ENCODE data around the gene OR8A1. TPM values are rescaled to one million over a fixed set of nuclear protein-coding genes. Genes with fewer than 3 reads are reported as not detected.

OR8A1 gene
- total RNA-seq (not detected in 2 replicates), polyA plus RNA-seq (not detected in 2 replicates)

- Histone ChIP-seq H3K27me3 (peaks cover 2% of the 10 kb centered on the region), H3K4me3 (no peak within 1 kb of the TSS), H3K36me3 (replicated peaks; ENCODE audit: insufficient read depth, low read depth) (no peaks in the 10 kb centered on the region), H4K20me1 (ENCODE audit: insufficient read depth, poor library complexity, severe bottlenecking) (no peaks in the 10 kb centered on the region), H3K79me2 (no peaks in the 10 kb centered on the region), H3K4me2 (no peak within 1 kb of the TSS), H3K9me3 (ENCODE audit: low read depth) (peaks cover 3% of the 10 kb centered on the region), H3K27ac (no peak within 1 kb of the TSS), H3K9me2 (replicated peaks; ENCODE audit: insufficient read depth) (no peaks in the 10 kb centered on the region), H2AFZ (no peak within 1 kb of the TSS), H3K4me1 (ENCODE audit: insufficient read depth) (no peaks in the 10 kb centered on the region)
- TF ChIP-seq CTCF (IDR thresholded peaks at IDR 0.05; ENCODE audit: poor library complexity) (no peak), EZH2 (IDR thresholded peaks at IDR 0.05; ENCODE audit: borderline replicate concordance) (no peak), EZH2phosphoT487 (IDR thresholded peaks at IDR 0.05; ENCODE audit: low read depth, severe bottlenecking, unreplicated experiment) (no peak)
- 54% methylated on average over 4 of the region's 4 CpGs for WGBS (ENCODE audit: low lambda C conversion rate, missing lambda C conversion rate)
- DNase-seq (ENCODE audit: low spot score) = no peak
Observed at GRCh38 chr11:124569697-124570096, at the start of gene OR8A1. TSS of gene OR8A1 (plus strand) at chr11:124569997. CDS start at chr11:124570120, 123 bp downstream.

GRCh38 chr11:124520550-124520854 lies 49.3 kb upstream of the OR8A1 start:
- H3K4me2 ChIP-seq = no peak overlapping the region
- no peaks in the 10 kb centered on the region for H4K20me1 ChIP-seq (ENCODE audit: insufficient read depth, poor library complexity, severe bottlenecking)
- H3K27ac ChIP-seq = no peak overlapping the region
- no peaks in the 10 kb centered on the region for H3K27me3 ChIP-seq
- no peaks in the 10 kb centered on the region for H3K4me1 ChIP-seq (ENCODE audit: insufficient read depth)
- no peaks in the 10 kb centered on the region for H3K9me3 ChIP-seq (ENCODE audit: low read depth)
- H3K4me3 ChIP-seq = no peak overlapping the region
- H3K36me3 ChIP-seq (replicated peaks; ENCODE audit: insufficient read depth, low read depth) = no peaks in the 10 kb centered on the region
- no peaks in the 10 kb centered on the region for H3K9me2 ChIP-seq (replicated peaks; ENCODE audit: insufficient read depth)
- H3K79me2 ChIP-seq = no peaks in the 10 kb centered on the region
- H2AFZ ChIP-seq = no peak overlapping the region
- 57% methylated on average over 1 of the region's 1 CpG for WGBS (ENCODE audit: low lambda C conversion rate, missing lambda C conversion rate)
- no peak for TF ChIP-seq EZH2 (IDR thresholded peaks at IDR 0.05; ENCODE audit: borderline replicate concordance)
- TF ChIP-seq CTCF (IDR thresholded peaks at IDR 0.05; ENCODE audit: poor library complexity) = no peak
- no peak for TF ChIP-seq EZH2phosphoT487 (IDR thresholded peaks at IDR 0.05; ENCODE audit: low read depth, severe bottlenecking, unreplicated experiment)
- DNase-seq (ENCODE audit: low spot score) = no peak

GRCh38 chr11:124533626-124534025 lies 36.2 kb upstream of the OR8A1 start:
- 80% methylated on average over 2 of the region's 2 CpGs for WGBS (ENCODE audit: low lambda C conversion rate, missing lambda C conversion rate)
- Histone ChIP-seq H3K9me2 (replicated peaks; ENCODE audit: insufficient read depth) (no peaks in the 10 kb centered on the region), H3K4me1 (ENCODE audit: insufficient read depth) (peaks cover 7% of the 10 kb centered on the region), H4K20me1 (ENCODE audit: insufficient read depth, poor library complexity, severe bottlenecking) (no peaks in the 10 kb centered on the region), H3K4me2 (no peak overlapping the region), H3K36me3 (replicated peaks; ENCODE audit: insufficient read depth, low read depth) (no peaks in the 10 kb centered on the region), H3K27me3 (no peaks in the 10 kb centered on the region), H2AFZ (no peak overlapping the region), H3K27ac (no peak overlapping the region), H3K79me2 (no peaks in the 10 kb centered on the region), H3K9me3 (ENCODE audit: low read depth) (no peaks in the 10 kb centered on the region), H3K4me3 (no peak overlapping the region)
- TF ChIP-seq EZH2phosphoT487 (IDR thresholded peaks at IDR 0.05; ENCODE audit: low read depth, severe bottlenecking, unreplicated experiment) (no peak), CTCF (IDR thresholded peaks at IDR 0.05; ENCODE audit: poor library complexity) (no peak), EZH2 (IDR thresholded peaks at IDR 0.05; ENCODE audit: borderline replicate concordance) (no peak)
- DNase-seq (ENCODE audit: low spot score) = no peak

GRCh38 chr11:124534051-124534450 lies 35.7 kb upstream of the OR8A1 start:
- WGBS (ENCODE audit: low lambda C conversion rate, missing lambda C conversion rate) = 92% methylated on average over 2 of the region's 2 CpGs
- Histone ChIP-seq H4K20me1 (ENCODE audit: insufficient read depth, poor library complexity, severe bottlenecking) (no peaks in the 10 kb centered on the region), H3K4me1 (ENCODE audit: insufficient read depth) (peaks cover 7% of the 10 kb centered on the region), H3K4me2 (no peak overlapping the region), H3K9me2 (replicated peaks; ENCODE audit: insufficient read depth) (no peaks in the 10 kb centered on the region), H3K27ac (no peak overlapping the region), H3K79me2 (no peaks in the 10 kb centered on the region), H3K27me3 (no peaks in the 10 kb centered on the region), H3K36me3 (replicated peaks; ENCODE audit: insufficient read depth, low read depth) (no peaks in the 10 kb centered on the region), H2AFZ (no peak overlapping the region), H3K9me3 (ENCODE audit: low read depth) (no peaks in the 10 kb centered on the region), H3K4me3 (no peak overlapping the region)
- TF ChIP-seq EZH2 (IDR thresholded peaks at IDR 0.05; ENCODE audit: borderline replicate concordance) = no peak
- no peak for TF ChIP-seq CTCF (IDR thresholded peaks at IDR 0.05; ENCODE audit: poor library complexity)
- no peak for TF ChIP-seq EZH2phosphoT487 (IDR thresholded peaks at IDR 0.05; ENCODE audit: low read depth, severe bottlenecking, unreplicated experiment)
- no peak for DNase-seq (ENCODE audit: low spot score)

All from hepatocyte (in vitro differentiated cells).